ENCODE results near the gene GFOD1. TPM values are rescaled to one million over a fixed set of nuclear protein-coding genes. Genes with fewer than 3 reads are reported as not detected.

Gene GFOD1
- total and polyA plus RNA-seq, 7 experiments from 2014 or later, result 0.24 to 10.8 (median 1.4) TPM; not detected in 1

- Mint-ChIP-seq H3K27me3 (no peaks in the 10 kb centered on the region), H3K36me3 (no peaks in the 10 kb centered on the region), H3K27ac (no peak overlapping the region), H3K4me1 (peaks cover 0 to 12% (median 0%) of the 10 kb centered on the region in 7 donors), H3K9me3 (no peaks in the 10 kb centered on the region), H3K4me3 (no peak overlapping the region)
- DNase-seq (no peak), ATAC-seq (peak; percentile 76)
- ChIA-PET CTCF (interaction anchor here (0.6 to 0.7 kb wide), 2 partner anchors 78 to 287 kb away, joined by 5 to 6 read pairs; no protein-coding TSS in a partner anchor), POLR2A (interaction anchor here (0.7 kb wide), 1 partner anchor 1401 kb away, joined by 5 read pairs; no protein-coding TSS in a partner anchor)
- intact Hi-C loops (cut with micrococcal nuclease), result no loop called here
- Histone ChIP-seq H3K36me3 (ENCODE audit: control insufficient read depth in 2 of 3, insufficient read depth in 3 of 3, low read length in 3 of 3) (no peaks in the 10 kb centered on the region), H3K27ac (ENCODE audit: low read depth, low read length) (no peak overlapping the region), H3K4me3 (ENCODE audit: low read length) (no peak overlapping the region), H3K4me1 (ENCODE audit: control insufficient read depth in 2 of 2, insufficient read depth in 2 of 2, low read length in 2 of 2) (no peaks in the 10 kb centered on the region), H3K27me3 (ENCODE audit: control insufficient read depth in 2 of 2, insufficient read depth in 2 of 2, low read length in 2 of 2) (no peaks in the 10 kb centered on the region), H3K9me3 (ENCODE audit: control insufficient read depth in 2 of 3, low read length in 3 of 3) (no peaks in the 10 kb centered on the region)
Measured at GRCh38 chr6:13407709-13408695, 79.4 kb downstream of the GFOD1 start.

GRCh38 chr6:13407368-13407708 is 80.1 kb downstream of the GFOD1 start:
- ChIA-PET POLR2A (no interaction called here), CTCF (no interaction called here)
- intact Hi-C loops (cut with micrococcal nuclease), result no loop called here
- ATAC-seq, result no peak
- Histone ChIP-seq H3K36me3 (ENCODE audit: control insufficient read depth in 2 of 3, insufficient read depth in 3 of 3, low read length in 3 of 3) (no peaks in the 10 kb centered on the region), H3K27ac (ENCODE audit: low read depth, low read length) (no peak overlapping the region), H3K27me3 (ENCODE audit: control insufficient read depth in 2 of 2, insufficient read depth in 2 of 2, low read length in 2 of 2) (no peaks in the 10 kb centered on the region), H3K4me1 (ENCODE audit: control insufficient read depth in 2 of 2, insufficient read depth in 2 of 2, low read length in 2 of 2) (no peaks in the 10 kb centered on the region), H3K9me3 (ENCODE audit: control insufficient read depth in 2 of 3, low read length in 3 of 3) (no peaks in the 10 kb centered on the region), H3K4me3 (ENCODE audit: low read length) (no peak overlapping the region)
- H3K9me3 Mint-ChIP-seq, result no peaks in the 10 kb centered on the region
- H3K36me3 Mint-ChIP-seq, result no peaks in the 10 kb centered on the region
- DNase-seq, result no peak
- H3K4me1 Mint-ChIP-seq, result peaks cover 0 to 10% (median 0%) of the 10 kb centered on the region in 7 donors
- no peak overlapping the region for H3K27ac Mint-ChIP-seq
- no peaks in the 10 kb centered on the region for H3K27me3 Mint-ChIP-seq
- no peak overlapping the region for H3K4me3 Mint-ChIP-seq

GRCh38 chr6:13406781-13407180 is 80.6 kb downstream of the GFOD1 start:
- POLR2A ChIA-PET, result no interaction called here
- H3K27me3 ChIP-seq (ENCODE audit: control insufficient read depth in 2 of 2, insufficient read depth in 2 of 2, low read length in 2 of 2), result no peaks in the 10 kb centered on the region
- H3K27ac Mint-ChIP-seq, result no peak overlapping the region

GRCh38 chr6:13405961-13406477 is 81.4 kb downstream of the GFOD1 start:
- H3K36me3 Mint-ChIP-seq, result no peaks in the 10 kb centered on the region

More at GRCh38 chr6:13406781-13407180, 80.6 kb downstream of the GFOD1 start:
- ATAC-seq (no peak), DNase-seq (no peak)
- peaks cover 0 to 10% (median 0%) of the 10 kb centered on the region in 7 donors for H3K4me1 Mint-ChIP-seq
- Histone ChIP-seq H3K27ac (ENCODE audit: low read depth, low read length) (no peak overlapping the region), H3K9me3 (ENCODE audit: control insufficient read depth in 2 of 3, low read length in 3 of 3) (no peaks in the 10 kb centered on the region), H3K4me1 (ENCODE audit: control insufficient read depth in 2 of 2, insufficient read depth in 2 of 2, low read length in 2 of 2) (no peaks in the 10 kb centered on the region), H3K4me3 (ENCODE audit: low read length) (no peak overlapping the region), H3K36me3 (ENCODE audit: control insufficient read depth in 2 of 3, insufficient read depth in 3 of 3, low read length in 3 of 3) (no peaks in the 10 kb centered on the region)
- H3K4me3 Mint-ChIP-seq, result no peak overlapping the region
- H3K9me3 Mint-ChIP-seq, result no peaks in the 10 kb centered on the region
- CTCF ChIA-PET, result no interaction called here
- H3K27me3 Mint-ChIP-seq, result no peaks in the 10 kb centered on the region
- intact Hi-C loops (cut with micrococcal nuclease), result no loop called here
- no peaks in the 10 kb centered on the region for H3K36me3 Mint-ChIP-seq

GRCh38 chr6:13404892-13405254 is 82.5 kb downstream of the GFOD1 start:
- Histone ChIP-seq H3K4me1 (ENCODE audit: control insufficient read depth in 2 of 2, insufficient read depth in 2 of 2, low read length in 2 of 2) (no peaks in the 10 kb centered on the region), H3K36me3 (ENCODE audit: control insufficient read depth in 2 of 3, insufficient read depth in 3 of 3, low read length in 3 of 3) (no peaks in the 10 kb centered on the region), H3K4me3 (ENCODE audit: low read length) (no peak overlapping the region), H3K27ac (ENCODE audit: low read depth, low read length) (no peak overlapping the region), H3K27me3 (ENCODE audit: control insufficient read depth in 2 of 2, insufficient read depth in 2 of 2, low read length in 2 of 2) (no peaks in the 10 kb centered on the region), H3K9me3 (ENCODE audit: control insufficient read depth in 2 of 3, low read length in 3 of 3) (no peaks in the 10 kb centered on the region)
- Mint-ChIP-seq H3K27me3 (no peaks in the 10 kb centered on the region), H3K4me3 (no peak overlapping the region), H3K9me3 (peaks cover 0 to 2% (median 0%) of the 10 kb centered on the region in 11 donors), H3K4me1 (peaks cover 0 to 16% (median 0%) of the 10 kb centered on the region in 7 donors), H3K27ac (no peak overlapping the region), H3K36me3 (no peaks in the 10 kb centered on the region)
- intact Hi-C loops (cut with micrococcal nuclease), result no loop called here
- DNase-seq (no peak), ATAC-seq (no peak)
- CTCF ChIA-PET, result interaction anchor here (1.3 kb wide), 1 partner anchor 20 kb away, joined by 3 read pairs; no protein-coding TSS in a partner anchor
- POLR2A ChIA-PET, result no interaction called here

More at GRCh38 chr6:13405961-13406477, 81.4 kb downstream of the GFOD1 start:
- H3K4me3 Mint-ChIP-seq, result no peak overlapping the region
- ATAC-seq (no peak), DNase-seq (no peak)
- ChIA-PET POLR2A (interaction anchor here (0.6 kb wide), 1 partner anchor 156 kb away, joined by 3 read pairs; no protein-coding TSS in a partner anchor), CTCF (no interaction called here)
- H3K9me3 Mint-ChIP-seq, result no peaks in the 10 kb centered on the region
- H3K27me3 Mint-ChIP-seq, result no peaks in the 10 kb centered on the region
- no peaks in the 10 kb centered on the region for H3K4me1 ChIP-seq (ENCODE audit: control insufficient read depth in 2 of 2, insufficient read depth in 2 of 2, low read length in 2 of 2)
- H3K27ac Mint-ChIP-seq, result no peak overlapping the region
- no peak overlapping the region for H3K4me3 ChIP-seq (ENCODE audit: low read length)
- no peaks in the 10 kb centered on the region for H3K9me3 ChIP-seq (ENCODE audit: control insufficient read depth in 2 of 3, low read length in 3 of 3)
- no peaks in the 10 kb centered on the region for H3K27me3 ChIP-seq (ENCODE audit: control insufficient read depth in 2 of 2, insufficient read depth in 2 of 2, low read length in 2 of 2)
- H3K36me3 ChIP-seq (ENCODE audit: control insufficient read depth in 2 of 3, insufficient read depth in 3 of 3, low read length in 3 of 3), result no peaks in the 10 kb centered on the region
- H3K4me1 Mint-ChIP-seq, result peaks cover 0 to 10% (median 0%) of the 10 kb centered on the region in 7 donors
- intact Hi-C loops (cut with micrococcal nuclease), result no loop called here
- no peak overlapping the region for H3K27ac ChIP-seq (ENCODE audit: low read depth, low read length)

- H3K9me3 ChIP-seq (ENCODE audit: control insufficient read depth in 2 of 3, low read length in 3 of 3), result no peaks in the 10 kb centered on the region
- no peak overlapping the region for H3K4me3 ChIP-seq (ENCODE audit: low read length)
- DNase-seq (no peak), ATAC-seq (peak; percentile 63)
- no peak overlapping the region for H3K4me3 Mint-ChIP-seq
- no peaks in the 10 kb centered on the region for H3K36me3 Mint-ChIP-seq
- ChIA-PET CTCF (interaction anchor here (1.3 kb wide), 1 partner anchor 21 kb away, joined by 3 read pairs; no protein-coding TSS in a partner anchor), POLR2A (no interaction called here)
- H3K4me1 ChIP-seq (ENCODE audit: control insufficient read depth in 2 of 2, insufficient read depth in 2 of 2, low read length in 2 of 2), result no peaks in the 10 kb centered on the region
- no peaks in the 10 kb centered on the region for H3K27me3 ChIP-seq (ENCODE audit: control insufficient read depth in 2 of 2, insufficient read depth in 2 of 2, low read length in 2 of 2)
- H3K36me3 ChIP-seq (ENCODE audit: control insufficient read depth in 2 of 3, insufficient read depth in 3 of 3, low read length in 3 of 3), result no peaks in the 10 kb centered on the region
- intact Hi-C loops (cut with micrococcal nuclease), result no loop called here
- peaks cover 0 to 2% (median 0%) of the 10 kb centered on the region in 11 donors for H3K9me3 Mint-ChIP-seq
- H3K27ac Mint-ChIP-seq, result no peak overlapping the region
- no peak overlapping the region for H3K27ac ChIP-seq (ENCODE audit: low read depth, low read length)
- H3K4me1 Mint-ChIP-seq, result peaks cover 0 to 16% (median 0%) of the 10 kb centered on the region in 7 donors
- no peaks in the 10 kb centered on the region for H3K27me3 Mint-ChIP-seq
Measured at GRCh38 chr6:13404228-13404891, 83.0 kb downstream of the GFOD1 start.
